WTC11 (cell line): ENCODE data around the gene CMYA5. TPM values are rescaled to one million over a fixed set of nuclear protein-coding genes. Genes with fewer than 3 reads are reported as not detected.

Experiments
- ATAC-seq: fragments of 200-7000 bp; cut with Tn5 transposase; 2 replicates; pipeline ENCODE4 v1.10.0; 2021; ENCODE audit warnings: mild to moderate bottlenecking, moderate library complexity
- CTCF ChIA-PET: fragments of 300-600 bp; sonication (Branson Sonifier 250); formaldehyde crosslinking; loops from one replicate; lab custom pipeline; 2021; ENCODE audit warnings: antibody characterized with exemption; lab: Charles Lee
- POLR2A ChIA-PET: fragments of 350-600 bp; sonication (Branson Sonifier 250); formaldehyde crosslinking; loops from one replicate; lab custom pipeline; 2021; ENCODE audit warnings: antibody characterized with exemption; lab: Charles Lee
- DNase-seq: peaks from one replicate; pipeline ENCODE4 v3.0.0; 2021; ENCODE audit warnings: low spot score
- H3K27ac Mint-ChIP-seq: 2 replicates; pipeline ENCODE4 v1.8.0; 2021; ENCODE audit warnings: mixed read lengths
- H3K27me3 Mint-ChIP-seq: 2 replicates; pipeline ENCODE4 v1.8.0; 2021; ENCODE audit warnings: low read depth, mild to moderate bottlenecking, moderate library complexity, mixed read lengths
- H3K36me3 Mint-ChIP-seq: 2 replicates; pipeline ENCODE4 v1.8.0; 2021; ENCODE audit warnings: mixed read lengths
- H3K4me1 Mint-ChIP-seq: 2 replicates; pipeline ENCODE4 v1.8.0; 2022; ENCODE audit warnings: mixed read lengths
- H3K4me3 Mint-ChIP-seq: 2 replicates; pipeline ENCODE4 v1.8.0; 2021; ENCODE audit warnings: mild to moderate bottlenecking, moderate library complexity, mixed read lengths
- H3K9me3 Mint-ChIP-seq: 2 replicates; pipeline ENCODE4 v1.8.0; 2021; ENCODE audit warnings: mixed read lengths
- ATF2 ChIP-seq: sonication (generic); formaldehyde crosslinking; IDR thresholded peaks from 2 replicates; pipeline ENCODE4 v1.8.1; 2022; ENCODE audit warnings: low read depth, missing genetic modification reagents, borderline replicate concordance
- E2F1 ChIP-seq: sonication (generic); formaldehyde crosslinking; IDR thresholded peaks from 2 replicates; pipeline ENCODE4 v1.8.0; 2022; ENCODE audit warnings: mild to moderate bottlenecking, missing genetic modification reagents
- ELF4 ChIP-seq: sonication (generic); formaldehyde crosslinking; IDR thresholded peaks from 2 replicates; pipeline ENCODE4 v1.8.1; 2022; ENCODE audit warnings: low read depth, mild to moderate bottlenecking, moderate library complexity, missing genetic modification reagents
- EMX1 ChIP-seq: fragments of 250-450 bp; sonication (Bioruptor Pico); IDR thresholded peaks from 2 replicates; pipeline ENCODE4 v1.8.0; 2021; ENCODE audit warnings: mild to moderate bottlenecking
- FOXJ3 ChIP-seq: sonication (generic); formaldehyde crosslinking; IDR thresholded peaks from 2 replicates; pipeline ENCODE4 v1.9.0; 2021; ENCODE audit warnings: missing genetic modification reagents, mild to moderate bottlenecking, borderline replicate concordance
- GTF2I ChIP-seq: fragments of 250-450 bp; sonication (Bioruptor Pico); conservative IDR thresholded peaks from 2 replicates; pipeline ENCODE4 v1.4.0; 2021; ENCODE audit warnings: mild to moderate bottlenecking
- IRF1 ChIP-seq: sonication (generic); formaldehyde crosslinking; IDR thresholded peaks from 2 replicates; pipeline ENCODE4 v1.8.0; 2023; ENCODE audit warnings: missing genetic modification reagents
- JUN ChIP-seq: sonication (generic); formaldehyde crosslinking; IDR thresholded peaks from 2 replicates; pipeline ENCODE4 v1.8.0; 2023; ENCODE audit warnings: mild to moderate bottlenecking, missing genetic modification reagents
- NFATC4 ChIP-seq: fragments of 250-450 bp; sonication (Bioruptor Pico); IDR thresholded peaks from 2 replicates; pipeline ENCODE4 v1.9.0; 2021; ENCODE audit warnings: mild to moderate bottlenecking
- SOX15 ChIP-seq: fragments of 250-450 bp; sonication (Bioruptor Pico); IDR thresholded peaks from 2 replicates; pipeline ENCODE4 v1.9.0; 2021; ENCODE audit warnings: mild to moderate bottlenecking
- TCF7 ChIP-seq: sonication (generic); formaldehyde crosslinking; IDR thresholded peaks from 2 replicates; pipeline ENCODE4 v1.8.0; 2022; ENCODE audit warnings: mild to moderate bottlenecking, low read depth, missing genetic modification reagents, moderate library complexity
- TP53 ChIP-seq: sonication (generic); formaldehyde crosslinking; IDR thresholded peaks from 2 replicates; pipeline ENCODE4 v1.8.1; 2023; ENCODE audit warnings: mild to moderate bottlenecking, missing genetic modification reagents
- ZMAT4 ChIP-seq: fragments of 250-450 bp; sonication (Bioruptor Pico); IDR thresholded peaks from 2 replicates; pipeline ENCODE4 v1.9.0; 2021; ENCODE audit warnings: mild to moderate bottlenecking
- ZNF232 ChIP-seq: sonication (generic); formaldehyde crosslinking; IDR thresholded peaks from 2 replicates; pipeline ENCODE4 v1.8.0; 2022; ENCODE audit warnings: mild to moderate bottlenecking, missing genetic modification reagents
- ZNF263 ChIP-seq: sonication (generic); formaldehyde crosslinking; IDR thresholded peaks from 2 replicates; pipeline ENCODE4 v1.8.1; 2022; ENCODE audit warnings: low read depth, mild to moderate bottlenecking, moderate library complexity, missing genetic modification reagents
- ZNF671 ChIP-seq: fragments of 250-450 bp; sonication (Bioruptor Pico); IDR thresholded peaks from 2 replicates; pipeline ENCODE4 v1.8.0; 2021; ENCODE audit warnings: mild to moderate bottlenecking
- total RNA-seq: library from RNA; stranded (reverse); gene quantifications from 3 replicates; pipeline ENCODE4 v1.2.3, GENCODE V29; 2021
- TF ChIP-seq, protein P1 (sequence below): sonication (generic); formaldehyde crosslinking; conservative IDR thresholded peaks from 2 replicates; pipeline ENCODE4 v1.8.1; 2022; ENCODE audit warnings: mild to moderate bottlenecking, missing genetic modification reagents
- TF ChIP-seq, protein P2 (sequence below): sonication (generic); formaldehyde crosslinking; IDR thresholded peaks from 2 replicates; pipeline ENCODE4 v1.8.1; 2023; ENCODE audit warnings: mild to moderate bottlenecking, missing genetic modification reagents
- TF ChIP-seq, protein P3 (sequence below): sonication (generic); formaldehyde crosslinking; IDR thresholded peaks from 2 replicates; pipeline ENCODE4 v1.8.1; 2022; ENCODE audit warnings: missing genetic modification reagents, borderline replicate concordance
- TF ChIP-seq, protein P4 (sequence below): fragments of 250-450 bp; sonication (Bioruptor Pico); IDR thresholded peaks from 2 replicates; pipeline ENCODE4 v2.1.2; 2022; ENCODE audit warnings: mild to moderate bottlenecking, moderate library complexity

Gene CMYA5
- total RNA-seq, 1 experiment from 2014 or later = 1.2 TPM

- ChIA-PET CTCF (interaction anchor here (1.3 kb wide), 1 partner anchor 62 kb away, joined by 3 read pairs; no protein-coding TSS in a partner anchor), POLR2A (interaction anchor here (0.5 kb wide), 1 partner anchor 1962 kb away, joined by 3 read pairs; no protein-coding TSS in a partner anchor)
- H3K27me3 Mint-ChIP-seq = no peaks in the 10 kb centered on the region
Observed at GRCh38 chr5:79712741-79713140, 23.1 kb downstream of the CMYA5 start.

DNA sequence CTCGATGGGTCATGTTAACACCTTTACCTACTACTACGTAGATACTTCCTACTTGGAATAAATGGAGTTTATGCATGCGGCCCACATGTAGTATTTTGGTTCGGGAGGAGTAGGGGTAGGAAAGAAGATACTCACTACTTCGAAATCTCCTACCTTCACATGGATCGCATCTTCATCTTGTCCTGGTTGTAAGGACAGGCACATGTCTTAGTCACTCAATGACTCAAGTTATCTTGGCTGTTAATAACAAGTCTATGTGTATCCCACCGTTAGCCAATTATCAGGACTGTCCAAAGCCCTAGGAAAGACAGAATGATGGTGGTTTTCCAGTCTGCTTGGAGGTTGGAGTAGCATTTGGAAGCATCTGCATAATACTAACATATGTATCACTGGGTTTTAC, 24.1 kb downstream of the CMYA5 start:
- no peak for TF ChIP-seq TP53 (CRISPR knock-in tag)
- no peak for TF ChIP-seq TCF7 (CRISPR knock-in tag)
- no peak for TF ChIP-seq JUN (CRISPR knock-in tag)
- no peak for DNase-seq
- no peak for ATAC-seq
- ChIA-PET POLR2A (no interaction called here), CTCF (interaction anchor here (1.3 kb wide), 1 partner anchor 61 kb away, joined by 3 read pairs; no protein-coding TSS in a partner anchor)
- Mint-ChIP-seq H3K9me3 (peaks cover under 1% of the 10 kb centered on the region), H3K4me1 (no peaks in the 10 kb centered on the region), H3K27me3 (no peaks in the 10 kb centered on the region), H3K4me3 (no peak overlapping the region), H3K36me3 (no peaks in the 10 kb centered on the region), H3K27ac (no peak overlapping the region)

More at GRCh38 chr5:79712741-79713140, 23.1 kb downstream of the CMYA5 start:
- H3K9me3 Mint-ChIP-seq = peaks cover 2% of the 10 kb centered on the region; the same call in 1 of the 2 replicates
- no peak for ATAC-seq
- H3K4me3 Mint-ChIP-seq = no peak overlapping the region
- no peak for TF ChIP-seq NFATC4
- TF ChIP-seq, all 79 proteins: peak for 0
- Mint-ChIP-seq H3K36me3 (no peaks in the 10 kb centered on the region), H3K27ac (no peak overlapping the region), H3K4me1 (no peaks in the 10 kb centered on the region)
- DNase-seq = no peak

- DNase-seq = no peak
- Mint-ChIP-seq H3K27ac (no peak overlapping the region), H3K36me3 (peaks cover 21% of the 10 kb centered on the region), H3K9me3 (peaks cover 30% of the 10 kb centered on the region), H3K4me3 (no peak overlapping the region), H3K4me1 (no peaks in the 10 kb centered on the region), H3K27me3 (no peaks in the 10 kb centered on the region)
- ATAC-seq = no peak
- POLR2A ChIA-PET = interaction anchor here (0.5 kb wide), 1 partner anchor 516 kb away, joined by 4 read pairs; no protein-coding TSS in a partner anchor
- TF ChIP-seq ZNF263 (CRISPR knock-in tag) = no peak
- TF ChIP-seq SOX15 = no peak
- TF ChIP-seq ZMAT4 (CRISPR knock-in tag) = no peak
- TF ChIP-seq ZNF232 = no peak
- no peak for TF ChIP-seq IRF1 (CRISPR knock-in tag)
- TF ChIP-seq, protein P1, sequence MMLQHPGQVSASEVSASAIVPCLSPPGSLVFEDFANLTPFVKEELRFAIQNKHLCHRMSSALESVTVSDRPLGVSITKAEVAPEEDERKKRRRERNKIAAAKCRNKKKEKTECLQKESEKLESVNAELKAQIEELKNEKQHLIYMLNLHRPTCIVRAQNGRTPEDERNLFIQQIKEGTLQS (CRISPR knock-in tag) = no peak
- TF ChIP-seq, protein P2, sequence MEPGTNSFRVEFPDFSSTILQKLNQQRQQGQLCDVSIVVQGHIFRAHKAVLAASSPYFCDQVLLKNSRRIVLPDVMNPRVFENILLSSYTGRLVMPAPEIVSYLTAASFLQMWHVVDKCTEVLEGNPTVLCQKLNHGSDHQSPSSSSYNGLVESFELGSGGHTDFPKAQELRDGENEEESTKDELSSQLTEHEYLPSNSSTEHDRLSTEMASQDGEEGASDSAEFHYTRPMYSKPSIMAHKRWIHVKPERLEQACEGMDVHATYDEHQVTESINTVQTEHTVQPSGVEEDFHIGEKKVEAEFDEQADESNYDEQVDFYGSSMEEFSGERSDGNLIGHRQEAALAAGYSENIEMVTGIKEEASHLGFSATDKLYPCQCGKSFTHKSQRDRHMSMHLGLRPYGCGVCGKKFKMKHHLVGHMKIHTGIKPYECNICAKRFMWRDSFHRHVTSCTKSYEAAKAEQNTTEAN (CRISPR knock-in tag) = no peak
- TF ChIP-seq E2F1 = no peak
- TF ChIP-seq EMX1 = no peak
- no peak for TF ChIP-seq ELF4
- TF ChIP-seq ATF2 = no peak
- no peak for TF ChIP-seq ZNF671 (CRISPR knock-in tag)
- TF ChIP-seq, protein P3, sequence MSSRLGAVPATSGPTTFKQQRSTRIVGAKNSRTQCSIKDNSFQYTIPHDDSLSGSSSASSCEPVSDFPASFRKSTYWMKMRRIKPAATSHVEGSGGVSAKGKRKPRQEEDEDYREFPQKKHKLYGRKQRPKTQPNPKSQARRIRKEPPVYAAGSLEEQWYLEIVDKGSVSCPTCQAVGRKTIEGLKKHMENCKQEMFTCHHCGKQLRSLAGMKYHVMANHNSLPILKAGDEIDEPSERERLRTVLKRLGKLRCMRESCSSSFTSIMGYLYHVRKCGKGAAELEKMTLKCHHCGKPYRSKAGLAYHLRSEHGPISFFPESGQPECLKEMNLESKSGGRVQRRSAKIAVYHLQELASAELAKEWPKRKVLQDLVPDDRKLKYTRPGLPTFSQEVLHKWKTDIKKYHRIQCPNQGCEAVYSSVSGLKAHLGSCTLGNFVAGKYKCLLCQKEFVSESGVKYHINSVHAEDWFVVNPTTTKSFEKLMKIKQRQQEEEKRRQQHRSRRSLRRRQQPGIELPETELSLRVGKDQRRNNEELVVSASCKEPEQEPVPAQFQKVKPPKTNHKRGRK (CRISPR knock-in tag) = no peak
- no peak for TF ChIP-seq JUN (CRISPR knock-in tag)
- no peak for TF ChIP-seq FOXJ3 (CRISPR knock-in tag)
- TF ChIP-seq GTF2I (CRISPR knock-in tag) = no peak
- TF ChIP-seq, protein P4, sequence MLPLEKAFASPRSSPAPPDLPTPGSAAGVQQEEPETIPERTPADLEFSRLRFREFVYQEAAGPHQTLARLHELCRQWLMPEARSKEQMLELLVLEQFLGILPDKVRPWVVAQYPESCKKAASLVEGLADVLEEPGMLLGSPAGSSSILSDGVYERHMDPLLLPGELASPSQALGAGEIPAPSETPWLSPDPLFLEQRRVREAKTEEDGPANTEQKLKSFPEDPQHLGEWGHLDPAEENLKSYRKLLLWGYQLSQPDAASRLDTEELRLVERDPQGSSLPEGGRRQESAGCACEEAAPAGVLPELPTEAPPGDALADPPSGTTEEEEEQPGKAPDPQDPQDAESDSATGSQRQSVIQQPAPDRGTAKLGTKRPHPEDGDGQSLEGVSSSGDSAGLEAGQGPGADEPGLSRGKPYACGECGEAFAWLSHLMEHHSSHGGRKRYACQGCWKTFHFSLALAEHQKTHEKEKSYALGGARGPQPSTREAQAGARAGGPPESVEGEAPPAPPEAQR (CRISPR knock-in tag) = no peak
- CTCF ChIA-PET = interaction anchor here (1.1 kb wide), 1 partner anchor 57 kb away, joined by 4 read pairs; no protein-coding TSS in a partner anchor
Observed at GRCh38 chr5:79716839-79717238, 27.2 kb downstream of the CMYA5 start.
